Measurements from ENCODE around the gene F2. TPM values are rescaled to one million over a fixed set of nuclear protein-coding genes. Genes with fewer than 3 reads are reported as not detected.

Gene F2
- total RNA-seq, 4 donors from 2014 or later = 0.41 to 0.48 TPM; not detected in 2

- no peaks in the 10 kb centered on the region for H3K9me3 ChIP-seq
- no peak overlapping the region for H3K4me3 ChIP-seq
- H3K4me1 ChIP-seq = peaks cover 6 to 38% (median 27%) of the 10 kb centered on the region in 4 donors
- in situ Hi-C loops (cut with MboI; ENCODE audit: low pct_ligation_motif_present in 1 of 4, low pct_unique_long_range_greater_than_20kb in 1 of 4, low sequenced_read_pairs in 3 of 4) (no loop called here), intact Hi-C loops (cut with DNase I; ENCODE audit: low total_unique reads) (no loop called here)
- no peaks in the 10 kb centered on the region for H3K27me3 ChIP-seq
- peak overlapping the region in 2 of 4 donors; percentile 48 to 57 for H3K27ac ChIP-seq
- 93% methylated on average over 12 of the region's 12 CpGs; no CpG with 5 or more reads in 1 of the 2 donors for WGBS, 2 donors (ENCODE audit: low coverage in 1 of 2)
- H3K36me3 ChIP-seq = peaks cover 0 to 23% (median 7%) of the 10 kb centered on the region in 4 donors
- no peak for DNase-seq
- no peak for TF ChIP-seq POLR2A (IDR thresholded peaks at IDR 0.05)
- TF ChIP-seq POLR2AphosphoS5 (IDR thresholded peaks at IDR 0.05) = no peak
- no peak for TF ChIP-seq CTCF (IDR thresholded peaks at IDR 0.05)
- TF ChIP-seq EP300 (IDR thresholded peaks at IDR 0.05; ENCODE audit: low read depth) = no peak
Observed at GRCh38 chr11:46695345-46696211, 23.4 kb upstream of the F2 start.

- intact Hi-C loops (cut with DNase I; ENCODE audit: low total_unique reads) = no loop called here
- H3K4me1 ChIP-seq = peaks cover 6 to 38% (median 27%) of the 10 kb centered on the region in 4 donors
- H3K9me3 ChIP-seq = no peaks in the 10 kb centered on the region
- H3K36me3 ChIP-seq = peaks cover 0 to 23% (median 7%) of the 10 kb centered on the region in 4 donors
- H3K27ac ChIP-seq = peak overlapping the region in 2 of 4 donors; percentile 35 to 48
- no peak for TF ChIP-seq POLR2A (IDR thresholded peaks at IDR 0.05)
- TF ChIP-seq EP300 (IDR thresholded peaks at IDR 0.05; ENCODE audit: low read depth) = no peak
- TF ChIP-seq CTCF (IDR thresholded peaks at IDR 0.05) = no peak
- TF ChIP-seq POLR2AphosphoS5 (IDR thresholded peaks at IDR 0.05) = no peak
- no peaks in the 10 kb centered on the region for H3K27me3 ChIP-seq
- 72% methylated on average over 11 of the region's 11 CpGs; no CpG with 5 or more reads in 1 of the 2 donors for WGBS, 2 donors (ENCODE audit: low coverage in 1 of 2)
- in situ Hi-C loops (cut with MboI; ENCODE audit: low pct_ligation_motif_present in 1 of 4, low pct_unique_long_range_greater_than_20kb in 1 of 4, low sequenced_read_pairs in 3 of 4) = no loop called here
- DNase-seq = no peak
- no peak overlapping the region for H3K4me3 ChIP-seq
Observed at GRCh38 chr11:46696212-46696558, 22.8 kb upstream of the F2 start.

DNA sequence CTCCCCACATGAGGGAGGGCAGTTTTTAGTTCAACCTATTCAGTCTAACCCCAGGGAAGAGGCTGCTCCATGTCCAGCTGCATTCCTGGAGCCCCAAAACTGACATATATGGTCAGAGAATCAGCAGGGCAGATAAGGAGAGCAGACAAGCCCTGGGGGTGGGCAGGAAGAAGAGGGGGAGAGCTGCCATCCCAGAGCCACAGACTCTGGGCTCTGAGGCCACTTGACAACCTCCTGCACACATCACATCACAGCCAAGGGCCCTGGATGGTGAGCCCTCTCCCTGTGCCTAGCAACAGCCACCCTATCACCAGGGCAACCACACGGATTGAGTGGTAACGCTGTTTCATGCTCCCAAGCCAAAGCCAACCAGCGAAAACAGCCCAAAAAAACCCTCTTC is 21.7 kb upstream of the F2 start:
- peaks cover 0 to 24% (median 7%) of the 10 kb centered on the region in 4 donors for H3K36me3 ChIP-seq
- DNase-seq = no peak

More for the DNA sequence above, 21.7 kb upstream of the F2 start:
- no peak overlapping the region for H3K4me3 ChIP-seq
- in situ Hi-C loops (cut with MboI; ENCODE audit: low pct_ligation_motif_present in 1 of 4, low pct_unique_long_range_greater_than_20kb in 1 of 4, low sequenced_read_pairs in 3 of 4) (no loop called here), intact Hi-C loops (cut with DNase I; ENCODE audit: low total_unique reads) (no loop called here)
- H3K27ac ChIP-seq = peak overlapping the region in 3 of 4 donors; percentile 6 to 48 (median 17)
- H3K9me3 ChIP-seq = no peaks in the 10 kb centered on the region
- peaks cover 14 to 48% (median 37%) of the 10 kb centered on the region in 4 donors for H3K4me1 ChIP-seq
- no peak for TF ChIP-seq CTCF (IDR thresholded peaks at IDR 0.05)
- 70% methylated on average over 3 of the region's 3 CpGs; no CpG with 5 or more reads in 1 of the 2 donors for WGBS, 2 donors (ENCODE audit: low coverage in 1 of 2)
- H3K27me3 ChIP-seq = no peaks in the 10 kb centered on the region

Measured in transverse colon (tissue), 4 donors.